GM21515 (cell line): ENCODE measurements around the gene TTC23.

Experiments used
- ATAC-seq: cut with Tn5 transposase; IDR thresholded peaks from one replicate; pipeline ENCODE4 v1.9.1; 2021; ENCODE audit not compliant: unreplicated experiment

TTC23 gene

DNA sequence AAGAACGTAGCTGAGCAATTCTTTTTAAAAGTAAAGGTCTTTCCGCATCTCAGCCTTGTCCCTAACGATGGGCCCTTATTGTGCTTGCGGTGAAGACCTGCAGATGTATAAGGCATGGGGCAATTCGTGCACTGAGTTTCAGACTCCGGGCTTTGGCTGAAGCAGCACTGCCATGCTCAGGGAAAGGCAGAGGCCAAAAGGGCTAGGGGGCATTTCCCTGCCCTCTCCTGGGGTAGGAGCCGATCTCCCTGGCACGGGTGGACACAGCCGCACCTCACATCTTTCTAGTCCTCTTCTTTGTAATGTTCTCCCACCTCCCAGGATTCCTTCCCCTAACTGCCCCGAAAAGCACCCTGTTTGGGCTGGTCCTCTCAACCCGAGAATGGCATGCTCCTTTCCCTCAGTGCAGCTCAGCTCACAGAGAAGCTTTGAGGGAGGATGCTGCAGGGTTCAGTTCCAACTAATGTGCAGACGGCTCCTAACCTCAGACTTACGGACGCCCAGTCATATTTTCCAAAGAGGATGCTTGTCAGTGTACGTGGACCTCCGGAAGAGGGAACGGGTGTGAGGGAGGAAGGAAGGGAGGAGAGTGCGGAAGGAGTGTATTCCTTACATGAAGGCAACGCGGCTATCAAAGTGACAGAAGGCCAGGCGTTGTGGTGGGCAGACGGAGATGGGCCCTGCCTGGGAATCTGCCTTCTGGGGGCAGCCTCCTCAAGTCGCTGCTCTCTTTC lies 83.3 kb downstream of the TTC23 start:
- ATAC-seq: no peak

DNA sequence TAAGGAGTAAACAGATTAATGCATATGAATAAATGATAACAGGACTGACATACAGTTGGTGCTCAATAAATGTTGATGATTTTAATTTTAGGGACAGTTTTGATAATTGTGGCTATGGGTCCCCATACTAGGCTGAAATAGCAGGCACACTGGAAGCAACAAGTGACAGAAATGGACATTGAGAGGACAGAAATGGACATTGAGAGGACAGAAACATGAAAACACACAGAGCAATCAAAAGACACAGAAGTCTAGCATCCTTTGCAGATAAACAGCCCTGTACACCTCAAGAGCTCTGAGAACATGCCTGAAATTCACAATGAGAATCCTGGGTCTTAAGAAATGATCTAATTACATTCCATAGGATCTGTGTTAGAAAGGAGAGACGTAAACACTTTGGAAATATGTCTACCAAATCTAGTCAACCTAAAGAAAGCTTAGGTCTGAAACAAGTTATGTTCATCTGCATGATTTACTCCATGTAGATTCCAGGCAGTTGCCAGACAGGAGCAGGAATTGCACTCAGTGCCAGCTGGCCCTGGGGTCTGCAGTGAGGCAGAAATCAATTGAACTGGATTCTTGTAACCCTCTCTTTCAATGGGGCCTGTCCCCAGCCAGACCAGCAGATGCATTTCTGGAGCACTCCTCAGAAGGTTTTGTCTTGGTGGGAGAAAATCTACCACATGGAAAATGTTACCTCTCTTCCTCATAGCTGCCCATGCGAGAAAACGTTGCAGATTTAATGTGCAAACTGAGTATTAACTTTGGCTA lies 84.2 kb downstream of the TTC23 start:
- no peak for ATAC-seq

DNA sequence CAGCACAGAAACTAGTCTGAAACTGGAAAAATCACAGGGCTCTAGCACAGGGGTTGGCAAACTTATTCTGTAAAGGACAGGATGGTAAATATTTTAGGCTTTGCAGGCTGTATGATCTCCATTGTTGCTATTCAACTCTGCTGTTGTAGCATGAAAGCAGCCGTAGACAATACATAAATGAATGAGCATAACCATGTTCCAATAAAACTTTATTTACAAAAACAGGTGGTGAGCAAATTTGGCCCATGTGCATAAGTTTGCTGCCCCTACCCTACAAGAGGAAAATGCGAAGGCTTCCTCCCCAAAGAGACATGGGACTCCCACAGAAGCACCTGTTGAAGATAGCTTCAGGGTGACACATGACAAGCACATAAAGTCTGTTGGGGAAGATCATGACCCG lies 85.3 kb downstream of the TTC23 start:
- ATAC-seq: no peak

DNA sequence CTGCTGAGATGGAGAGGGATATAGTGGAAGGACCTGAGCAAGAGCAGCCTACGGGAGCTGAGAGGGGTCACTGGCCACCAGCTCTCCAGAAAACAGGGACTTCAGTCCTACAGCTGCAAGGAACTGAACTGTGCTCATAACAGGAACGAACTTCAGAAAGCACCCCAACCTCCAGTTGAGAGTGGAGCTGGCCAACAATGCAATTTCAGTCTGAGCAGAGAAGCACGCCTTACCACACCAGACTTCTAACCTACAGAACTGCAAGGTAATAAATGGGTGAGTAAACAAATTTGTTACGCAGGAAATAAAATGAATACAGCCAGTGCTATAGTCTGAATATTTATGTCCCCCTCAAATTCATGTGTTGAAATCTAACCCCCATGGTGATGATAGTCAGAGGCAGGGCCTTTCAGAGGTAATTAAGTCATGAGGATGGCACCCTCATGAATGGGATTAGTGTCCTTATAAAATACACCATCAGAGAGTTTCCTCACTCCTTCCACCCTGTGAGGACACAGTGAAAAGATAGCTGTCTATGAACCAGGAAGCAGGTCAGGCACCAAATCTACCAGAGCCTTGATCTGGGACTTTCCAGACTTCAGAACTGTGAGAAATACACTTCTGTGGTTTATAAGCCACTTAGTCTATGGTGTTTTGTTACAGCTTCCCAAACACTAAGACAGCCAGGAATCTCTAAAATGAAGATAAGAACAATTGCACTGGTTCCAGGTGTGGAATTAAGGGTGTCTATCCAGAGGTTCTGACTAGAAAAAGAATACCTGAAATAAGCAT lies 85.9 kb downstream of the TTC23 start:
- ATAC-seq: no peak

DNA sequence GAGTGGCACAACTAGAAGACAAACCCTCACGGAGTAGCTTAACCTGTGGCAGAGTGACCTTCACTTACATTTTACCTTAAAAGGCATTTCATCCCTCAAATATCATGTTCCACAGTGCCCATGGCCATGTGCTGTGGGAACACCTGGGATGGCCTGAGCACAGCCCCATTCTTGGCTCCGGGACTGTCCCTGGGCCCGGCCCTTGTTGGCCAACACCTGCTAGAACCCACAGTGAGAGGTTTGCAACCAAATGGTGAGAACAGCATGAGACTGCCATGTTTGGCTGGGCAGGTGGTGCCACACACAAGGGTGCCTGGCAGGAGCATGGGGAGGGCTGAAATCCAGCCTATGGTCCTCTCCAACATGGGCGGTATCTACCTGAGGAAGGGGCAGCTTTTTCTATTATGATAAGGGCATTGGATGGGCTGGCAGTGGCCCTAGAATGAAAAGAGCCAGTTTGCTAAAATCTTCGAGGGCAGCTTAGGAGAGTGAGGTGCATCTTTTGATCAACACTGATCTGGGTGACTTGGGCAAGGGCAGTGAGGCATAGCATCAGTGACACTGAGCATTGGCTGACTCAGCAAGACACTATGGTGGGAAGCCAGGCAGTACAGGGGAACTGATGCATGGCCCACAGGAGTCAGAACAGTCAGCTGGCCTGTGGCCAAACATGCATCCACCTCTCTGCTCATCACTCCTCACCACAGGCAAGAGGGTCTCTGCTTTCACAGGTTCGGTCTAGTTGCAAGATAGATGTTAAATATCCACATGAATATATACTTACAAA lies 90.6 kb downstream of the TTC23 start:
- no peak for ATAC-seq

DNA sequence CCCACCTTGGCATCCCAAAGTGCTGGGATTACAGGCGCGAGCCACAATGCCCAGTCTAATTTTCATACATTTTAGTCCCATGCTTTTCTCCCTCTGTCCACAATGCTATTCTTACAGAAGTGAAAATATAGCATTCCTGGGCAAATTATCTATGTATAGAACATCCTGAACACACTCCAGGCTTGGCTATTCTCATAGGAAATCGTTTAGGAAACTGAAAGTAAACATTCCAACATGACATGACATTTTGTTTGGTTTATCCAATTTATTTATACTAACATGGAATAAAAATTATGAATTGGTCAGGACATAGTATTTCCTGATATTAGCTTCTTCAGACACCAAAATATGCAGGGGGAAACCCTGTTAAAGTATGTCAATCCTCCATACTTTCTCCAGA lies 91.9 kb downstream of the TTC23 start:
- no peak for ATAC-seq

DNA sequence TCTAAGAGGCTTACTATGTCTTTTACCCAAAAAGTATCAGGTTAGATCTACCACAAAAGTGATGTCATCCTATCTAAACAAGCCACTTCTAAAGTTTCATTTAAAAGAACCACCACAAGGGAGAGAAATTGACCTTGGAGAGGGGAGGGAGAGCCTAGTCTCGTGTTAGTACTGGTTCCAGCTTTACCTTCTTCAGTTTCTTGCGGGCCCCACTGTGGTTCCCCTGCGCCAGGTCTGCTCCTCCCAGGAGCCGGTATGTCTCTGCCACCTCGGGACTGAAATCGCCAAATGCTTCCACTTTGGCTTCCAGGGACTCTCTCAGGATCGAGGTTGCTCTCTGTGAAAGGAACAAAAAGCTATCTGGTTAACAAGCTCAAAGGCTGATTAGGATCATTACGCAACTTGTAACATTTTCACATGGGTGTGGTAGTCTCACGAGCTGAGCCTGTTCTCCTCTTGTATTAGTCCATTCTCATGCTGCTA lies 93.4 kb downstream of the TTC23 start:
- ATAC-seq: no peak

DNA sequence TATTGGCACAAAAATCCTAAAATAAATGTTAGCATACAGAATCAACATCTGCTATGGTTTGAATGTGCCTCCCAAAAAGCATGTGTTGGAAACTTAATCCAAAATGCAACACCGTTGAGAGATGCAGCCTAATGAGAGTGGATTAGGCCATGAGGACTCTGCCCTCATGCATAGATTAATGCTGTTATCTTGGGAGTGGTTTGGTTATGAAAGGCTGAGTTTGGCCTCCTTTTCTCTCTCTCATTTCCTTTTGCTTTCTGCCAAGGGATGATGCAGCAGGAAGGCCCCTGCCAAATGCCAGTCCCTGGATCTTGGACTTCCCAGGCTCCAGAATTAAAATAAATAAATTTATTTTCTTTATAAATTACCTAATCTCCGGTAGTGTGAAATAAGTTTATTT lies 95.1 kb downstream of the TTC23 start:
- no peak for ATAC-seq

DNA sequence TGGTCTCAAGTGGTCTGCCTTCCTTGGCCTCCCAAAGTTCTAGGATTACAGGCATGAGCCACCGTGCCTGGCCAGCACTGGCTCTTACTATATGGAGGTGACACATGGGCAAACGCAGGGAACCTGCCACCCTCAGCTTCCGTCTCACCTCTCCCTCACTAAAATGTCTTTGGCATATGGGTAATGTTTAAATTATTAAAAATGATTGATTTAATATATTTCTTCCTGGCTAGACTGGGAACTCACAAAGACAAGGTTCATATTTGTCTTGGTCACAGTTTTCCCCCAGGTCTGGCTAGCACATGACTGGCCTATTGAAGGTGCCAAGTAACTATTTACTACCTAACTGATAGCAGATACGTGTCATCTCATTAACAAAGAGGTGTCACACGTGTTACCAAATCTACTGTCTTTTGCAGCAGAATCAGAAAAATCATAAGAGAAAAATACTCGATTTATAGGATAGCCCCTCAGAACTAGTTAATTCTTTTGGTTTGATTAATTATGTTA lies 96.3 kb downstream of the TTC23 start:
- no peak for ATAC-seq

DNA sequence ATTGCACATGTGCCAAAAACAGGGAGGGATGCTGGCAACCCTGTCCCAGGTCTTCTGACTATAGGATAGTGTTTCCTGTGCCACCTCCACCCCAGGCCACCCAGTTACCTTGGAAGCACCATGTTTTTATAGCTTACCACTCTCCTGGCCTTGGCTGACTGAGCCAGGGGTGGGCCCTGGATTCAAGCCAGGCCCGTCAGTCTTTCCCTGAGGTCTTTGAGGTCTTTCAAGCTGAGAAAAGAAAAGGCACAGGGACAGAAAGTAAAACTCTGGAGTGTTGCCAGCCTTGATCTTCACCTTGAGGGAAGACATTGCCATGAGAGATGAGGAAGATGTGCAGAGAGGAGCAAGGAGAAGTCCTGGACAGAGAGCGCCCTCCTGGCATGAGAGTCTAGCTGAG lies 98.2 kb downstream of the TTC23 start:
- ATAC-seq: no peak

DNA sequence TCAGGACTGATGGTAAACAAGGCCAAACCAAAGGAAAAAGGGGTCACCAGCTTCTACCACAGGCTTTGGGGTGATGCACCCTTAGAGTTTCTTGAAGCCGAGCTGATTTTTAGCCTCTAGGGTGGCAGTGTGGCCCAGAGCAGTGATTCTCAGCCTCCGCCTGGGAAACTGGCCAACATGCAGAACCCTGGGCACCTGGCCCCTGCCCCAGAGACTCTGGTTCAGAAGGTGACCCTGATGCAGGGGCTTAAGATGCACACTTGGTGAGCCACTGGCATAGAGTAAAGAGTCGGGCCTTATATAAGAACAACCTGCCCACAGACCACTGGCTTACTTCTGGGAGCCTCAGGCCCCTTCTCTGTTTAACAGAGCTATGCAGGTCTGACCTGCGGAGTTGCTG lies 100.0 kb downstream of the TTC23 start:
- ATAC-seq: no peak

DNA sequence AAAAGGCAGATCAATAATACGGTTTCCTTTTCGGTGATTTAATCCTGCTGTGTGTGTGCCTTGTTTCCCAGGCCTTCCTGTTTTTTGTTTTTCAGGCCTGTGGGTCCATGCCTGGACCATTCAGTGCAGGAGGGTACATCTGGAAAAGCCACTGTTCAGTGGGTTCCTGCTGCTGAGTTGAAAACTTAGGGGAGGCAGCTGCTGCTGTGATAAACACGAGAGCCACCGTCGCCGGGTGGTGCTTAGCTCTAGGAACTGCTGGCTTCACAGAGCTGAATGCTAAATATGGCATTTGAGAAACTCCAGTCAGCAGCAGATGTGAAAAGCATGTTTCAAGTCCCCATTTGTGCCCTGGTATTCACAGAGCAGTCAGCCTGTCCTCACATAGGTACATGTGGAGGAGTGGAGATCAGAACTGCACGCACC lies 100.5 kb downstream of the TTC23 start:
- no peak for ATAC-seq

DNA sequence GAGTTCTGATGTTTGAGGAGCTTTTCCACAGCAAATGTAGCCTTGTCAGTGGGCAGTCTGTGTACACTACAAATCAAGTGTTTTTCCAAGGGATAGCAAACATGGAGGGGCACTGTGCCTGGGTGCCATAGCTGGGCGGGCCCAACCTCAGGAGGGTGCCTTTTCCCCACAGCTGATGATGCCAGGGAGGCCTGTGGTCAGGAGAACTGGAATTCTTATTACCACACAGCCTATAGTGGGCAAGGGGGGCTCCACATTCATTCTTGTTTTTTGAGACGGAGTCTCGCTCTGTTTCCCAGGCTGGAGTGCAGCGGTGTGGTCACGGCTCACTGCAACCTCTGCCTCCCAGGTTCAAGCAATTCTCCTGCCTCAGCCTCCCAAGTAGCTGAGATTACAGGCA lies 102.7 kb downstream of the TTC23 start:
- ATAC-seq: no peak

DNA sequence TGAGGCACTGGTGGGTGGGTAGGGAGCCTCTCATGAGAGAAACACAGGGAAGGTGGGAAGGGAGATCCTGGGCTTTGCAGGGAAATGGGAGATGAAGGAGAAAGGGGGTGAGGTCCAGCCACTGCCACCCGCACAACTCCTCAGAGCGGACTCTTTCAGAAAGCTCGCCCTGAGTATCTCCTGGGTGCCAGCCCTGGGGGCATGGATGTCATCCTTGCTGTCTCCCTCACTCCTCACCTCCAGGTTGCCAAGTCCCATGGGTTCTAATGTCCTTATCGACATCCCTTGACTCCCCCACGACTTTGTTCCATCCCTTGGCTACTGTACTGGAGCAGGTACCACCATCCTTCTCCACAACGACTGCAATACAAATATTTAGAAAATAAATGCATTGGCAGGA lies 103.6 kb downstream of the TTC23 start:
- no peak for ATAC-seq

DNA sequence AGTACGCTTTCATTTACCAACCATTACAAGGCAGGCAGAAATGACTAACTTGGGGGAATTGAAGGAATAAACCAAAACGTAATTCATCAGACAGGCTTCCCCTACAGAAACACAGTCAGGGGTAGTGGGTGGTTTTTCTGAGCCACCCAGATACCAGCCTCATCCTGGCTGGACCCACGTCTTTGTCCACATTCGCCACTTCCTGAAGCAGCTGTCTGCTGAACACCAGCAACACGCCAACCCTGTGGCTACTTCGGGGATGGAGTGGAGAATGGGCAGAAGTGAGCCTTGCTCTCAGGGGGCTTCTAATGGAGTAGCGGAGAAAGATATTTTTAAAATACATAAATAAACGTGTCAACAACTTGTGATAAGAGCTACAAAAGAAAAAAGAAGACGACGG lies 104.4 kb downstream of the TTC23 start:
- no peak for ATAC-seq

DNA sequence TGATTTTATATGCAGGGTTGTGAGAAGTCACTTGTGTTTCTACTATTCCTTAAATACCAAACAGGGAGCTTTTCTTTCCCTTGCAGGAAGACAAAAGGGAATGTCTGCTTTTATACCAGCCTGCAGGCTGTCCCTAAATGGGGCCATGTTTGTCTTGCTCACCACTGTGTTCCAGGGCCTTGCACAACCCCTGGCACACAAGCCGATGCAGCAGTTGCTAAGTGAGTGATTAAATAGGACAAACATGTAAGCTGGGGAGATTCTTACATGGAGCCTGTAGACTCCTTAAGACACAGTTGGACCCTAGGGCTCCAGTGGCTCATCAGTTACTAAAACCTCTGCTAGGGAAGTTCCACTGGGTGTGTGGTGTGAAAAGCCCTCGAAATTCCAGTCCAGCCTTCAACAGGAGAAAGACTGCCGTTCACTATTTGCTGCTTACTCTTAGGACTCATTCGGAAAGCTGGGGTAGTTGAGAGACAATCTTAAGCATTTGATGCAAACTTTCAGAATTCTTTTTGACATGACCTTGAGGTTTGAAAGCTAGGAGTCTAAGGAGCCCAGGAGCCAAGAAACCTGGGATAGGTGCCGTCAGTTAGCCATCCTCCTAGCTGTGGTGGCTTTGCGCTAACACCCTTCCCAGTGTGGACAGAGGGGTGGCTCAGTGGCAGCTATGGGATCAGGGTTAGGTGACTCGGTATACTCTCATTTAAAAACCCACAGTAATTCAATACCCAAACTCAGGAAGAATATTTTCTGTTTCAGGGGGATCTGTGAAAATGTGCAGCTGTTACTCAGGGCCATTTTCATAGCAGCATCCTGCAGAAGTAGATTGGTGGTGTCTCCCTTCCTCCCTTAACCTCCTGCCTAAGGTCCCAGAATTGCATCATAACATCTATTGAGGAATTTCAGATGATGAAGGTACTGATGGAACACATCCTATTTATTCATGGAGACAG lies 105.4 kb downstream of the TTC23 start:
- ATAC-seq: no peak

DNA sequence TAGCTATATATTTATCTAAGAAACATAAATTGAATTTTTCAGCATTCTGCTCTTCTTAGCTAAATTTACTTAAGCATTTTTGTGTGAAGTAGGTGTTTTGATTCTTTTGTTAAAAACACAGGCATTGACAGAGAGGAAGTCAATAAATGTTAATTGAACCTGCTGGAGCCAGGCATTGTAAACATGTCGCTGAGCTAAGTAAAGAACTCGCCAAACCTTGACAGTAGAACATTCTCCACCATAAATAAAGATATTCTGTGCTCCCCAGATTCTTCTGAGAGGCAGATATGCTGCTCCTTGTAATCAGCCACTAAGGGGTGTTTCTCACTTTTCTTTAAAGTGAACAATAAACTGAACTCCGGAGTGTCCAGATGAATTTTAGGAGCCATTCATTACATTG lies 106.1 kb downstream of the TTC23 start:
- no peak for ATAC-seq

DNA sequence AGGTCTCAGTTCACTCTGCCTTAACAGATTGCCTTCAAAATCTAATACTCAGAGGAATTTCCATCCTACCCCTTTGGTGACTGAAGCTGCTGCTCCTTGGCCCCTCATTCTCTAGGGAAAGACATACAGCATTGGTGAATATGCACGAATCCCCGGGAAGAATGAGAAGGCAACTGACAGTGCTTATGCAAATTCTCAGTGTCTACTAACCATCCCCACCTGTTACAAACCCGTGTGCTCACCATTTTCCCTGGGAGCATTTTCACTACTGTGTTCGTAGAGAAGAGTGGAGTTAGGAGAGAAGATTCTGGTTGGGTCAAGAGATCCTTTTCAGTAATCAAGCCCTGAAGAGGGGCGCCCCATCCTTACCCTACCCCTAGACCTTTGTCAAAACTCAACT lies 106.8 kb downstream of the TTC23 start:
- ATAC-seq: no peak

DNA sequence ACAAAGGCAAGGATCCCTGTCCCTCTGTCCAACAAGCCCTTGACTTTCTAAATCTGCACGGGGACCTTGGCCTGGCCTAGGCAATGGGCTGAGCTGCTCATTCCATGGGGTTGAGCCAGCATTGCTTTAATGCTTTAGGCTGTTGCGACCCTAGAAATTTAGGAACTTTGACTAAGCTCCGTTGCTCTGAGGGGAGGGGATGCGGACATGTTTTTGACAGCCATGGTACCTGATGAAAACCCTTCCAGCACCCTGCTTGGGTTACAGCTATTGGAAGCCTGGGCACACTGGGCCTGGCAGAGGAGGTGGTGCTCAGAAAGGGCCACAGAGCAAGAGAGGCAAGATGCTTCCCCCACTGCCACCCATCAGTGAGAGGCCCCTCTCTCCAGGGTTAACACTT lies 107.4 kb downstream of the TTC23 start:
- no peak for ATAC-seq

DNA sequence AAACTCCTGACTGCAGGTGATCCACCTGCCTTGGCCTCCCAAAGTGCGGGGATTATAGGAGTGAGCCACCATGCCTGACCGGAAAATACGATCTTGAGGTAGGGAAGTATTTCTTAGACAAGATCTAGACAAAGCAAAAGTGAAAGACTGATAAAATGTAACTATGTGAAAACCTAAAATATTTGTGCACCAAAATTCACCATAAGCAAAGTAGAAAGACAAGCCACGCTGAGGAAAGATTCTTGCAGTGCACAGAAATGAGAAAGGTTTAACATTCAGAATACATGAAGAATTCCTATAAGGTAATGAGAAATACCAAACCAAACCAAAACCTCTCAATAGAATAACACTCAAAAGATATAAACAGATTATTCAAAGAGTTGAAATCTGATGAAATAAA lies 108.8 kb downstream of the TTC23 start:
- ATAC-seq: no peak
